GM10248 (cell line): ENCODE measurements around the gene RAB11FIP2.

Experiments used
- CTCF ChIA-PET: fragments of 300-600 bp; sonication (Branson Sonifier 250); formaldehyde crosslinking; extraction: SDS; loops from one replicate; lab custom pipeline; 2021; ENCODE audit warnings: antibody characterized with exemption; lab: Yijun Ruan, JAX
- POLR2A ChIA-PET: fragments of 350-650 bp; sonication (Branson Sonifier 250); formaldehyde crosslinking; extraction: SDS; loops from one replicate; lab custom pipeline; 2020; ENCODE audit warnings: antibody characterized with exemption; lab: Yijun Ruan, JAX
- DNase-seq: peaks from one replicate; pipeline ENCODE4 v3.0.0; 2012; ENCODE audit errors: extremely low spot score
- TF ChIP-seq, protein P1 (sequence below): IDR thresholded peaks from 2 replicates; pipeline ENCODE4 v1.5.1; 2012; ENCODE audit warnings: mild to moderate bottlenecking, low read depth; ENCODE audit errors: extremely low read depth, missing control alignments, control extremely low read depth

Gene RAB11FIP2

DNA sequence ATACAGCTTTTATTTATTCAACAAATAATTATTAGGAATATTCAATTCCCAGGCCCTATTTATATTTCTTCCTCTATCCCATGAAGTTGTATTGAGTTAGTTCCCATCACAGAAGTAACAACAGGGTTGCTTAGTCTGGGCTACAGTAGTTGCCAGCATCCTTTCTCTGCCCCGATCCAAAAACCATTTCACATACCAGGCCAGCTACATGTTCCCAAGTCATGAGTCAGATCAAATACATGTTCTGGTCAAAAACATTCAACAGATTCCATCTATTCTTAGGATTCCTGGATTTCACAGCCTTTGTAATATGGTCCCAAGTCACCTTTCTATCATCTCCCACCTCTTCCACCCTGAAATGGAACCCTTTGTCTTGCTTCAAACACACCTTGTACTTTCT, 91.6 kb downstream of the RAB11FIP2 start:
- ChIA-PET CTCF (no interaction called here), POLR2A (no interaction called here)
- TF ChIP-seq, protein P1, sequence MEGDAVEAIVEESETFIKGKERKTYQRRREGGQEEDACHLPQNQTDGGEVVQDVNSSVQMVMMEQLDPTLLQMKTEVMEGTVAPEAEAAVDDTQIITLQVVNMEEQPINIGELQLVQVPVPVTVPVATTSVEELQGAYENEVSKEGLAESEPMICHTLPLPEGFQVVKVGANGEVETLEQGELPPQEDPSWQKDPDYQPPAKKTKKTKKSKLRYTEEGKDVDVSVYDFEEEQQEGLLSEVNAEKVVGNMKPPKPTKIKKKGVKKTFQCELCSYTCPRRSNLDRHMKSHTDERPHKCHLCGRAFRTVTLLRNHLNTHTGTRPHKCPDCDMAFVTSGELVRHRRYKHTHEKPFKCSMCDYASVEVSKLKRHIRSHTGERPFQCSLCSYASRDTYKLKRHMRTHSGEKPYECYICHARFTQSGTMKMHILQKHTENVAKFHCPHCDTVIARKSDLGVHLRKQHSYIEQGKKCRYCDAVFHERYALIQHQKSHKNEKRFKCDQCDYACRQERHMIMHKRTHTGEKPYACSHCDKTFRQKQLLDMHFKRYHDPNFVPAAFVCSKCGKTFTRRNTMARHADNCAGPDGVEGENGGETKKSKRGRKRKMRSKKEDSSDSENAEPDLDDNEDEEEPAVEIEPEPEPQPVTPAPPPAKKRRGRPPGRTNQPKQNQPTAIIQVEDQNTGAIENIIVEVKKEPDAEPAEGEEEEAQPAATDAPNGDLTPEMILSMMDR: no peak
- no peak for DNase-seq
